SK-N-SH (cell line): ENCODE measurements around the gene GRIN1. TPM values are rescaled to one million over a fixed set of nuclear protein-coding genes. Genes with fewer than 3 reads are reported as not detected.

Source experiments
- CTCF ChIA-PET: fragments of 300-600, 350-600 bp; formaldehyde crosslinking; extraction: SDS; loops from one replicate; lab custom pipeline; 2021; lab: Yijun Ruan, JAX
- POLR2A ChIA-PET: fragments of 350-600 bp; sonication (Branson Sonifier 250); formaldehyde crosslinking; extraction: SDS; loops from one replicate; lab custom pipeline; 2020; ENCODE audit warnings: antibody characterized with exemption, inconsistent platforms; lab: Yijun Ruan, JAX
- DNase-seq: peaks from one replicate; pipeline ENCODE4 v3.0.0; 2012
- H2AFZ ChIP-seq: fragments of 200-600 bp; sonication (generic); 2 replicates; pipeline ENCODE4 v1.8.1; 2016; ENCODE audit warnings: antibody characterized with exemption, mild to moderate bottlenecking, low read depth
- H3F3A ChIP-seq: fragments of 200-600 bp; sonication (generic); replicated peaks from 2 replicates; pipeline ENCODE3; 2016; ENCODE audit warnings: antibody characterized with exemption, mild to moderate bottlenecking; ENCODE audit not compliant: insufficient read depth
- H3K27ac ChIP-seq, 2 experiments: fragments of 200-500 bp in 1 of 2; fragments of 200-600 bp in 1 of 2; sonication (Bioruptor generic) in 1 of 2; sonication (generic), shearing (Covaris generic) in 1 of 2; 2 replicates each; pipeline versions ENCODE4 v1.5.1 to v1.6.1; 2014 to 2016; ENCODE audit warnings: low read depth in 2 of 2, inconsistent platforms in 1 of 2, low read length in 1 of 2, mild to moderate bottlenecking in 1 of 2, mixed read lengths in 1 of 2
- H3K27me3 ChIP-seq: fragments of 200-600 bp; sonication (generic), shearing (Covaris generic); 2 replicates; pipeline ENCODE4 v1.6.1; 2016; ENCODE audit warnings: mixed run types; ENCODE audit not compliant: insufficient read depth
- H3K36me3 ChIP-seq, 2 experiments: fragments of 200-500 bp in 1 of 2; fragments of 200-600 bp in 1 of 2; sonication (Bioruptor generic) in 1 of 2; sonication (generic) in 1 of 2; replicated peaks in 1 of 2; 2 replicates each; pipeline versions ENCODE3 to v1.5.1; 2014 to 2016; ENCODE audit warnings: low read length in 1 of 2, mild to moderate bottlenecking in 1 of 2; ENCODE audit not compliant: insufficient read depth in 2 of 2, control insufficient read depth in 1 of 2
- H3K4me1 ChIP-seq, 2 experiments: fragments of 200-500 bp in 1 of 2; fragments of 200-600 bp in 1 of 2; sonication (Bioruptor generic) in 1 of 2; sonication (generic), shearing (Covaris generic) in 1 of 2; 2 replicates each; pipeline versions ENCODE4 v1.5.1 to v1.6.1; 2014 to 2016; ENCODE audit warnings: low read depth in 1 of 2, low read length in 1 of 2, mixed run types in 1 of 2; ENCODE audit not compliant: insufficient read depth in 2 of 2, control insufficient read depth in 1 of 2
- H3K4me2 ChIP-seq: fragments of 200-600 bp; sonication (generic), shearing (Covaris generic); 2 replicates; pipeline ENCODE4 v1.6.1; 2017; ENCODE audit warnings: mixed run types
- H3K4me3 ChIP-seq, 2 experiments: fragments of 200-500 bp in 1 of 2; fragments of 200-600 bp in 1 of 2; sonication (Bioruptor generic) in 1 of 2; sonication (generic), shearing (Covaris generic) in 1 of 2; 2 replicates each; pipeline versions ENCODE4 v1.5.1 to v1.8.1; 2014 to 2016; ENCODE audit warnings: low read depth in 2 of 2, inconsistent platforms in 1 of 2, low read length in 1 of 2, mild to moderate bottlenecking in 1 of 2, mixed read lengths in 1 of 2, moderate library complexity in 1 of 2
- H3K79me2 ChIP-seq: fragments of 200-600 bp; sonication (generic); 2 replicates; pipeline ENCODE4 v1.8.1; 2017; ENCODE audit warnings: mild to moderate bottlenecking; ENCODE audit not compliant: insufficient read depth
- H3K9ac ChIP-seq: fragments of 200-600 bp; sonication (generic); 2 replicates; pipeline ENCODE4 v1.6.1; 2017; ENCODE audit warnings: mixed run types
- H3K9me2 ChIP-seq: fragments of 200-600 bp; sonication (generic); 2 replicates; pipeline ENCODE4 v1.6.1; 2017; ENCODE audit warnings: mixed run types
- H3K9me3 ChIP-seq: fragments of 200-600 bp; sonication (generic); 2 replicates; pipeline ENCODE4 v1.6.1; 2017; ENCODE audit warnings: mixed run types, mild to moderate bottlenecking, moderate library complexity
- H4K20me1 ChIP-seq: fragments of 200-600 bp; sonication (generic); 2 replicates; pipeline ENCODE4 v1.6.1; 2017; ENCODE audit warnings: mild to moderate bottlenecking, mixed run types; ENCODE audit not compliant: insufficient read depth
- CHD2 ChIP-seq: fragments of 150-350 bp; IDR thresholded peaks from 2 replicates; pipeline ENCODE4 v1.6.1; 2018; ENCODE audit warnings: low read length; ENCODE audit not compliant: partially characterized antibody
- FOSL2 ChIP-seq: IDR thresholded peaks from 2 replicates; pipeline ENCODE4 v1.4.0; 2012; ENCODE audit warnings: low read depth, mild to moderate bottlenecking, moderate library complexity, borderline replicate concordance
- GATA2 ChIP-seq: sonication (generic); formaldehyde crosslinking; IDR thresholded peaks from 2 replicates; pipeline ENCODE4 v1.5.0; 2020; ENCODE audit warnings: mild to moderate bottlenecking, missing genetic modification reagents
- MXI1 ChIP-seq: IDR thresholded peaks from 2 replicates; pipeline ENCODE4 v1.6.1; 2012; ENCODE audit warnings: mild to moderate bottlenecking, low read depth, low read length, improper control_type of control experiment
- NFIC ChIP-seq: IDR thresholded peaks from 2 replicates; pipeline ENCODE4 v1.4.0; 2012; ENCODE audit warnings: borderline replicate concordance
- POLR2AphosphoS5 ChIP-seq: IDR thresholded peaks from 2 replicates; pipeline ENCODE4 v1.6.1; 2012; ENCODE audit warnings: low read depth, low read length
- RAD21 ChIP-seq: IDR thresholded peaks from 2 replicates; pipeline ENCODE4 v1.6.1; 2012; ENCODE audit warnings: mild to moderate bottlenecking, low read length
- SIN3A ChIP-seq: IDR thresholded peaks from 2 replicates; pipeline ENCODE4 v1.6.1; 2012; ENCODE audit warnings: low read depth, mild to moderate bottlenecking, low read length, moderate library complexity, borderline replicate concordance
- SMC3 ChIP-seq: IDR thresholded peaks from 2 replicates; pipeline ENCODE4 v1.6.1; 2012; ENCODE audit warnings: low read depth, low read length, improper control_type of control experiment
- TEAD4 ChIP-seq: IDR thresholded peaks from 2 replicates; pipeline ENCODE4 v1.4.0; 2012; ENCODE audit warnings: mild to moderate bottlenecking, borderline replicate concordance; ENCODE audit not compliant: insufficient read depth
- WGBS: methylation state at CpG from one replicate; pipeline ENCODE4 v1.1.6; 2017; ENCODE audit warnings: low lambda C conversion rate; 5-methylcytosine and 5-hydroxymethylcytosine counted together
- polyA plus RNA-seq, 3 experiments: library from polyadenylated mRNA; depleted of rRNA; stranded (reverse); fragments of >200 nt; gene quantifications; 2 replicates each; pipeline ENCODE4 v1.2.3, GENCODE V29; 2012
- TF ChIP-seq, protein P1 (sequence below): IDR thresholded peaks from 2 replicates; pipeline ENCODE4 v1.4.0; 2012; ENCODE audit warnings: low read depth, borderline replicate concordance
- TF ChIP-seq, protein P2 (sequence below): IDR thresholded peaks from 2 replicates; pipeline ENCODE4; 2012
- TF ChIP-seq, protein P3 (sequence below): IDR thresholded peaks from 2 replicates; pipeline ENCODE4 v1.6.1; 2012; ENCODE audit warnings: mild to moderate bottlenecking, low read depth, low read length, moderate library complexity

Gene GRIN1
- polyA plus RNA-seq, 1 of the 3 experiments (the other 2 are of a cell fraction), result not detected

DNA sequence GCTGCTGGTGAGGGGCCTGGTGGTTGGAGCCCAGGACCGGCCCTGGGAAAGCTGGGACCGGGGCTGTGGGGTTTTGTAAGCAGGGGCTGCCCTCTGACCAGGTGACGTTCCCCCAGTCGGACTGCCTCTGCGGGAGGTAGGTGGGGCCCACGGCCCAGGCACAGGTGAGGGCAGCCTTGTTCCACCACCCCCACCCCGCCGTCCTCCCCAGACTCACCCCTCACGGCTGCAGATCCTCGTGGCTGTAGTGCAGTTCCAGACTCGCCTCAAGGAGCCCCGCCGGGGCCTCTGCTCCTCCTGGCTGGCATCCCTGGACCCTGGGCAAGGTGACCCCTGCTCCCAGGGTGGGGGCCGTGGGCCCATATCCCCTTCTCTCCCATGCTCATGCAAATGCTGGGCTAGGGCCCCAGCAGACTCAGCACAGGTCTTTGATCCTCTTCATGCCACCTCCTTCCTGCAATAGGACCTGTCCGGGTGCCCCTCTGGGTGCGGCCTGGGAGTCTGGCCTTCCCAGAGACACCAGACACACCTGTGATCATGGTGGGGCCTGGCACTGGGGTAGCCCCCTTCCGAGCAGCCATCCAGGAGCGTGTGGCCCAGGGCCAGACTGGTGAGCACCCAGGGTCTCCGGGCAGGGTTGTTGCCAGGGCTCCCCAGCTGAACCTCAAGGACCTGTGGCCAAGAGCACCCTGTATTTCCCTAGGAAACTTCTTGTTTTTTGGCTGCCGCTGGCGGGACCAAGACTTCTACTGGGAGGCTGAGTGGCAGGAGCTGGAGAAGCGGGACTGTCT is 76.4 kb downstream of the GRIN1 start:
- TF ChIP-seq RAD21 (no peak), POLR2AphosphoS5 (no peak), CHD2 (no peak), SIN3A (no peak), MXI1 (no peak), FOSL2 (no peak), TEAD4 (no peak), GATA2 (CRISPR knock-in tag) (no peak), NFIC (no peak), SMC3 (no peak)
- TF ChIP-seq, protein P1, sequence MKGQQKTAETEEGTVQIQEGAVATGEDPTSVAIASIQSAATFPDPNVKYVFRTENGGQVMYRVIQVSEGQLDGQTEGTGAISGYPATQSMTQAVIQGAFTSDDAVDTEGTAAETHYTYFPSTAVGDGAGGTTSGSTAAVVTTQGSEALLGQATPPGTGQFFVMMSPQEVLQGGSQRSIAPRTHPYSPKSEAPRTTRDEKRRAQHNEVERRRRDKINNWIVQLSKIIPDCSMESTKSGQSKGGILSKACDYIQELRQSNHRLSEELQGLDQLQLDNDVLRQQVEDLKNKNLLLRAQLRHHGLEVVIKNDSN, result no peak
- TF ChIP-seq, protein P2, sequence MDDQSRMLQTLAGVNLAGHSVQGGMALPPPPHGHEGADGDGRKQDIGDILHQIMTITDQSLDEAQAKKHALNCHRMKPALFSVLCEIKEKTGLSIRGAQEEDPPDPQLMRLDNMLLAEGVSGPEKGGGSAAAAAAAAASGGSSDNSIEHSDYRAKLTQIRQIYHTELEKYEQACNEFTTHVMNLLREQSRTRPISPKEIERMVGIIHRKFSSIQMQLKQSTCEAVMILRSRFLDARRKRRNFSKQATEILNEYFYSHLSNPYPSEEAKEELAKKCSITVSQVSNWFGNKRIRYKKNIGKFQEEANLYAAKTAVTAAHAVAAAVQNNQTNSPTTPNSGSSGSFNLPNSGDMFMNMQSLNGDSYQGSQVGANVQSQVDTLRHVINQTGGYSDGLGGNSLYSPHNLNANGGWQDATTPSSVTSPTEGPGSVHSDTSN, result no peak
- TF ChIP-seq, protein P3, sequence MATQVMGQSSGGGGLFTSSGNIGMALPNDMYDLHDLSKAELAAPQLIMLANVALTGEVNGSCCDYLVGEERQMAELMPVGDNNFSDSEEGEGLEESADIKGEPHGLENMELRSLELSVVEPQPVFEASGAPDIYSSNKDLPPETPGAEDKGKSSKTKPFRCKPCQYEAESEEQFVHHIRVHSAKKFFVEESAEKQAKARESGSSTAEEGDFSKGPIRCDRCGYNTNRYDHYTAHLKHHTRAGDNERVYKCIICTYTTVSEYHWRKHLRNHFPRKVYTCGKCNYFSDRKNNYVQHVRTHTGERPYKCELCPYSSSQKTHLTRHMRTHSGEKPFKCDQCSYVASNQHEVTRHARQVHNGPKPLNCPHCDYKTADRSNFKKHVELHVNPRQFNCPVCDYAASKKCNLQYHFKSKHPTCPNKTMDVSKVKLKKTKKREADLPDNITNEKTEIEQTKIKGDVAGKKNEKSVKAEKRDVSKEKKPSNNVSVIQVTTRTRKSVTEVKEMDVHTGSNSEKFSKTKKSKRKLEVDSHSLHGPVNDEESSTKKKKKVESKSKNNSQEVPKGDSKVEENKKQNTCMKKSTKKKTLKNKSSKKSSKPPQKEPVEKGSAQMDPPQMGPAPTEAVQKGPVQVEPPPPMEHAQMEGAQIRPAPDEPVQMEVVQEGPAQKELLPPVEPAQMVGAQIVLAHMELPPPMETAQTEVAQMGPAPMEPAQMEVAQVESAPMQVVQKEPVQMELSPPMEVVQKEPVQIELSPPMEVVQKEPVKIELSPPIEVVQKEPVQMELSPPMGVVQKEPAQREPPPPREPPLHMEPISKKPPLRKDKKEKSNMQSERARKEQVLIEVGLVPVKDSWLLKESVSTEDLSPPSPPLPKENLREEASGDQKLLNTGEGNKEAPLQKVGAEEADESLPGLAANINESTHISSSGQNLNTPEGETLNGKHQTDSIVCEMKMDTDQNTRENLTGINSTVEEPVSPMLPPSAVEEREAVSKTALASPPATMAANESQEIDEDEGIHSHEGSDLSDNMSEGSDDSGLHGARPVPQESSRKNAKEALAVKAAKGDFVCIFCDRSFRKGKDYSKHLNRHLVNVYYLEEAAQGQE, result no peak
- Histone ChIP-seq H3K36me3 (peaks cover 0 to 14% of the 10 kb centered on the region in 2 experiments), H3K79me2 (no peaks in the 10 kb centered on the region), H3K9me2 (no peaks in the 10 kb centered on the region), H2AFZ (no peak overlapping the region), H3K4me2 (no peak overlapping the region), H4K20me1 (no peaks in the 10 kb centered on the region), H3K4me3 (no peak overlapping the region), H3K9me3 (no peaks in the 10 kb centered on the region), H3K4me1 (0 out of 4 replicates have a peak, but pooled peaks cover 0 to 5% of the 10 kb centered on the region in 2 experiments), H3F3A (no peaks in the 10 kb centered on the region), H3K9ac (no peak overlapping the region), H3K27ac (no peak overlapping the region), H3K27me3 (no peaks in the 10 kb centered on the region)
- CTCF ChIA-PET, result interaction anchor here (0.6 to 1.9 kb wide), 3 partner anchors 10 to 21 kb away, joined by 3 to 7 read pairs (median 6); partner anchors contain the start of gene RNF224
- WGBS, result 95% methylated on average over 7 of the region's 22 CpGs
- POLR2A ChIA-PET, result no interaction called here
- no peak for DNase-seq
